ENCODE data around the gene ALK. TPM values are rescaled to one million over a fixed set of nuclear protein-coding genes. Genes with fewer than 3 reads are reported as not detected.

Gene ALK
- total RNA-seq, 1 donor from 2014 or later, result 1.1 TPM

DNA sequence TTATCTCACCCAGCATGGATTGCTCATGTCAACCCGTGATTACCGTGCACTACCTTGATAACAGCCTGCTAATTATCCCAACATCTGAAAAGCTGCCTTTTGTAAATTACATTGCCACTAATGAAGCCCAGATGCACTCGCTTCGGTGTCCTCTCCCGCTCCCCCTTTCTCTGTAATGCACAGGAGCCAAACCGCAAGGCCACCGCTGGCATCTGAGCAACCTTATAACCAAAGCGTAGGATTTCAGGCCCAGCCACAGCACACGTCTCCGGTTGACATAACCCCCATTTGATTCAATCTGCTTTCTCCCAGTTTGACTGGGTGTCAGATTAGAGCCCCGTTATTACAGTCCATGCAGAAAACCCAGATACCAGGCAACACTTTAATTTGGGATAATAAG lies 341.2 kb downstream of the ALK start:
- intact Hi-C loops (cut with DNase I), result no loop called here
- Histone ChIP-seq H3K27me3 (ENCODE audit: low read depth) (no peaks in the 10 kb centered on the region), H3K27ac (no peak overlapping the region), H3K4me1 (no peaks in the 10 kb centered on the region), H3K9me3 (no peaks in the 10 kb centered on the region), H3K4me3 (no peak overlapping the region), H3K36me3 (no peaks in the 10 kb centered on the region)
- DNase-seq (no peak), ATAC-seq (no peak)
- TF ChIP-seq, protein P1, sequence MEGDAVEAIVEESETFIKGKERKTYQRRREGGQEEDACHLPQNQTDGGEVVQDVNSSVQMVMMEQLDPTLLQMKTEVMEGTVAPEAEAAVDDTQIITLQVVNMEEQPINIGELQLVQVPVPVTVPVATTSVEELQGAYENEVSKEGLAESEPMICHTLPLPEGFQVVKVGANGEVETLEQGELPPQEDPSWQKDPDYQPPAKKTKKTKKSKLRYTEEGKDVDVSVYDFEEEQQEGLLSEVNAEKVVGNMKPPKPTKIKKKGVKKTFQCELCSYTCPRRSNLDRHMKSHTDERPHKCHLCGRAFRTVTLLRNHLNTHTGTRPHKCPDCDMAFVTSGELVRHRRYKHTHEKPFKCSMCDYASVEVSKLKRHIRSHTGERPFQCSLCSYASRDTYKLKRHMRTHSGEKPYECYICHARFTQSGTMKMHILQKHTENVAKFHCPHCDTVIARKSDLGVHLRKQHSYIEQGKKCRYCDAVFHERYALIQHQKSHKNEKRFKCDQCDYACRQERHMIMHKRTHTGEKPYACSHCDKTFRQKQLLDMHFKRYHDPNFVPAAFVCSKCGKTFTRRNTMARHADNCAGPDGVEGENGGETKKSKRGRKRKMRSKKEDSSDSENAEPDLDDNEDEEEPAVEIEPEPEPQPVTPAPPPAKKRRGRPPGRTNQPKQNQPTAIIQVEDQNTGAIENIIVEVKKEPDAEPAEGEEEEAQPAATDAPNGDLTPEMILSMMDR (IDR thresholded peaks at IDR 0.05), result no peak

DNA sequence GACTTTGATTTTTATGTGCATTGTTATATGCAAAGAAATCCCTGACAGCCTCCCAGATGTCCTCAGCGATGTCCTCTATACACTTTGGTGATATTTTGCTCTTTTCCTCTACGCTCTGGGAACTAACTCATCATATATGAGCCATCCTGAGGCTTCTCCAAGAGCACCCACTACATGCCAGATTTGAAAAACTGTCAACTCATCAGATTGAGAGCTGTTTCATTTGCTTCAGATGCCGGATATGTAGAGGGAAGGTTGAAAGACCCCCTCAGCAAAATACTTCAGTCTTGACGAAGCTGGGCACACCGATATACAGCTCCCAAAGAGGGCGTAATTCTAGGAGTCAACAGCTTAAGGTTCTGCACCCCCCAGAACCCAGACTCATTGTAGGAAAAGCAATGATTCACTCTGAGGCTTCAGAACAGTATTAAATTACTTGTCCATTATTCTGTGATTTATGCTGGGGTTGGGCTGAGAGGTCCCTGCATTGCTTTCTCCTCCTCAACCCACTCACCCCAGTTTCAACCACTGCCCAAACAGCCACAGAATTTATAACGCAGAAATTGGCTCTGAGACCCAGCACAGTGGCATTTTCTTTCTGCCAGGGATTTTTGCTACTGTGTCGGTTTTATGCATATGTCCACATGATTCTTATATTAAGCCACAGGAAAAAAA lies 341.8 kb downstream of the ALK start:
- DNase-seq (no peak), ATAC-seq (no peak)
- Histone ChIP-seq H3K36me3 (no peaks in the 10 kb centered on the region), H3K27ac (no peak overlapping the region), H3K4me1 (no peaks in the 10 kb centered on the region), H3K4me3 (no peak overlapping the region), H3K27me3 (ENCODE audit: low read depth) (no peaks in the 10 kb centered on the region), H3K9me3 (no peaks in the 10 kb centered on the region)
- TF ChIP-seq, protein P1 (IDR thresholded peaks at IDR 0.05), result no peak
- intact Hi-C loops (cut with DNase I), result no loop called here

DNA sequence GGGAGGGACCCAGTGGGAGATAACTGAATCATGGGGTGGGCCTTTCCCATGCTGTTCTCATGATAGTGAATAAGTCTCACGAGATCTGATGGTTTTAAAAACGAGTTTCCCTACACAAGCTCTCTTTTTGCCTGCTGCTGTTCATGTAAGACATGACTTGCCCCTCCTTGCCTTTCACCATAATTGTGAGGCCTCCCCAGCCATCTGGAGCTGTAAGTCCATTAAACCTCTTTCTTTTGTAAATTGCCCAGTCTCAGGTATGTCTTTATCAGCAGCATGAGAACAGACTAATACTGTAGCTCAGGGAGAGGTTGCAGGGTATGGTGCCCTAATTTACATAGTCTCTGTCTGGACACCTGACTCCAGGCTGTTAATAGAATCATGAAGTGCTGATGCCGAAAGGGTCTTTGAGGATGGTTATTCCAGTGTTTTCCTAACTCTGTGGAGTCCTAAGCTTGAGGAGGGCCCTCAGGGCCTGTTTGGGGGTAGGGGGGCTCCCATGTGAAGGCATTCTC lies 343.2 kb downstream of the ALK start:
- intact Hi-C loops (cut with DNase I), result no loop called here
- ATAC-seq (no peak), DNase-seq (no peak)
- Histone ChIP-seq H3K27me3 (ENCODE audit: low read depth) (no peaks in the 10 kb centered on the region), H3K4me1 (no peaks in the 10 kb centered on the region), H3K36me3 (no peaks in the 10 kb centered on the region), H3K27ac (no peak overlapping the region), H3K4me3 (no peak overlapping the region), H3K9me3 (no peaks in the 10 kb centered on the region)
- TF ChIP-seq, protein P1 (IDR thresholded peaks at IDR 0.05), result no peak

DNA sequence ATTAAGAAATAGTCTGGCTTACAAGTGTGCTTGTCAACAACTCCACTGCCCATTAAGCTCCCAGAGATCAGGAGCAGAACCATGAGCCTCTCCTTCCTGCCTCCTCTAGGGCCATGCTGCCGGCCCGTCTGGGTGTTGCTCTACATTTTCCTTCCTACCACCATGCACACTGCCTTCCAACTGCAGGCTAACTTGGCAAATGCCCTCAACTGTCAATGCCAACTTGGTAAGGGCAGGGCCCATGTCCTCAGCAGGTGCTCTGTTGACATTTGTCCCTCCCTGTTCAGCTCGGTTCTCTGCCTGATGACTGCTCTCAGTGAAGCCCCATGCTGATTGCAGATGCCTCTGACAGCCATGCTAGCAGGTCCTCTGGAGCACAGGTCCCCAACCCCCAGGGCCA lies 345.2 kb downstream of the ALK start:
- ATAC-seq (no peak), DNase-seq (no peak)
- intact Hi-C loops (cut with DNase I), result no loop called here

DNA sequence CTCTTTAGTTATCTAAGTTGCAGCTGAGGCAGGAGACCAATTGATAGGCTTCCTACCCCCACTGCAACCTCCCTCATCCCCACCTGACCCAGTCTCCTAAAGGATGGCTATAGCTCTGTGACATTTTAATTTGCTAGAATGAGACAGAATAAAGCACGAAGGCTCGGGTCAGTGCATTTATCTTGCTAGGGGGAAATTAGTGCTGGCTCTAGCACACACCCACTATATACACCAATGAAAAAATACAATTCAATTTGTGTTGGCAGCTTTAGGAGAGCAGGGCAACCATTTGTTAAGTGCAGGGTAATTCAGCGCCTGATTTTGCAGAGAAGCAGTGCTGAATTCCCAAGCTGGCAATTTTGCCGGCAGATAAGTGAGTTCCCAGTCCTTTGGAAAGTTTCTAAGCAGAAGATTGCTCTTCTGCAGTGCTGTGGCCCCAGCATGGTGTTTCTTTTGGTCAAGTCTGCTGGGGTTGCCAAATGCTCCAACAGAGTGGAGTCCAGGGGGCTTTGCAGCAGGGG lies 346.0 kb downstream of the ALK start:
- ATAC-seq (no peak), DNase-seq (no peak)
- H3K4me3 ChIP-seq, result no peak overlapping the region
- H3K27ac ChIP-seq, result no peak overlapping the region
- H3K36me3 ChIP-seq, result no peaks in the 10 kb centered on the region
- no peaks in the 10 kb centered on the region for H3K4me1 ChIP-seq
- no peaks in the 10 kb centered on the region for H3K27me3 ChIP-seq (ENCODE audit: low read depth)
- no peaks in the 10 kb centered on the region for H3K9me3 ChIP-seq
- TF ChIP-seq, protein P1 (IDR thresholded peaks at IDR 0.05), result no peak
- intact Hi-C loops (cut with DNase I), result no loop called here

More for the DNA sequence above, 345.2 kb downstream of the ALK start:
- Histone ChIP-seq H3K27me3 (ENCODE audit: low read depth) (no peaks in the 10 kb centered on the region), H3K4me3 (no peak overlapping the region), H3K36me3 (no peaks in the 10 kb centered on the region), H3K4me1 (no peaks in the 10 kb centered on the region), H3K9me3 (no peaks in the 10 kb centered on the region), H3K27ac (no peak overlapping the region)
- TF ChIP-seq, protein P1 (IDR thresholded peaks at IDR 0.05), result no peak
